Right renal cortex interstitium (tissue), 3 donors: ENCODE measurements around the gene SULT4A1. TPM values are rescaled to one million over a fixed set of nuclear protein-coding genes. Genes with fewer than 3 reads are reported as not detected.

Experiments
- DNase-seq, 3 donors: peaks; one replicate each; pipeline ENCODE4 v3.0.0-alpha.2; 2013; ENCODE audit warnings: low read depth in 3 of 3, low spot score in 2 of 3
- polyA plus RNA-seq, 3 donors: library from polyadenylated mRNA; unstranded; fragments of 120-200 nt; gene quantifications; one replicate each; pipeline ENCODE4 v1.2.1, GENCODE V29; 2013; ENCODE audit not compliant: insufficient read length in 3 of 3

SULT4A1 gene
- polyA plus RNA-seq, 3 donors: 1.9 to 2.9 (median 2.1) TPM

GRCh38 chr22:43846966-43847365 is 15.3 kb downstream of the SULT4A1 start:
- DNase-seq: no peak

DNA sequence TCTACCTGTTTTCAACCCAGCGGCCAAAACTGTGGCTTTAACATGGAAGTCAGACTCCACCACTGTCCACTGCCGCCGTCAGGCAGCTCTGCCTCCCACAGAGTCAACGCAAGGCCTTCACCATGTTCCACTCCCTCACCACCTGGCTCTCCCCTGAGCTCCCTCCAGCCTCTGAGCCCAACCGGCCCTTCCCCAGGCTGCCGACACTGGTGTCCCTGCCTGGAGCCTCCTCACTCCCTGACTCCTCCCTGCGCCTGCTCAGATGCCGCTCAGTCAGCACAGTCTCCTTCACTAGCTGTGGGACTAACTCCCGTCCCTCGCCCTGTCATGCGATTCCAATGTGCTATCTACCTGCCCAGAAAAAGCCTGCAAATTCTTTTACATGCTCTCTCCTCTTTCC is 16.3 kb downstream of the SULT4A1 start:
- no peak for DNase-seq

DNA sequence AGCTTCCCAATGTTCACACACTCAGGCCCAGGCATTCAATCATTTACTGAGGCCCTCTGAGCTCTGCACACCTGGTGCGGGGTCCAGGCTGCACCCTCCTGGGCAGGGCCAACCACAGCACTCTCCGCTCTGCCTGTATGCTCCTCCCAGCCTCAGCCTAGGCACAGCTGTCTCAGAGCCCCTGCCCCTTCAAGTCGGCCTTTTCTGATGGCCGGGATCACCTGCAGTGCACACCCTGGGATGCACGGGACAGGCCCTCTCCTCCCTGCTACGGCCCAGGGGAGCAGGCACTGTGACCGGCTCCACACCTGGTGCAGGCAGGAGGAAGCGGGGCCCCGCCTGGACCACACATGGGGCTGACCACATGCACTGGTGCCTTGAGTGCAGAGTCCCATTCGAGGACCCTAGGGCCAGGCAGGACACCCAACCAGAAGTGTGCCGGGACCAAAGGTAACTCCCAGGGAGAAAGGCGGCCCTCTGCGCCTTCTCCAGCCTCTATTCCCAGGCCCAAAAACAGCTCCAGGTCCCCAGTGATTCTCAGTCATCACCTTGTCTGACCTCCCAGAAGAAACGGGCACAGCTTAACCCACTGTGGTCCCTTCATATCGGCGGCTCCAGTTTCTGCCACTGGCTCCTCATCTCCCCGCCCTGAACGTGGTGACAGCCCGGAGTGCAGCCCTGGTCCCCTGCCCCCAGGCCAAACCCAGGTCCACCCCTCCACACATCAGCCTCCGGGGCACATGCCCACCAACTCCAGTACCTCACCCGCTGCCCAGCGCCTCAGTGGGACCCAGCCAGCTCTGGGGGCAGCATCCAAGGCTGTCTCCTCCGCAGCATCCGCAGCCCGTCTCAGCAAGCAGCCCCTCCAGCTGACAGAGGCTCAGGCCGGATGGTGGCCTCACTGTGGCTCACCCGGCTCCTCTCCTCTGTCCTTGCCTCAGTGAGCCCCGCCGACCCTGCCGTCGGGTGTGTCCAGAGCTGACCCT is 17.5 kb downstream of the SULT4A1 start:
- no peak for DNase-seq

DNA sequence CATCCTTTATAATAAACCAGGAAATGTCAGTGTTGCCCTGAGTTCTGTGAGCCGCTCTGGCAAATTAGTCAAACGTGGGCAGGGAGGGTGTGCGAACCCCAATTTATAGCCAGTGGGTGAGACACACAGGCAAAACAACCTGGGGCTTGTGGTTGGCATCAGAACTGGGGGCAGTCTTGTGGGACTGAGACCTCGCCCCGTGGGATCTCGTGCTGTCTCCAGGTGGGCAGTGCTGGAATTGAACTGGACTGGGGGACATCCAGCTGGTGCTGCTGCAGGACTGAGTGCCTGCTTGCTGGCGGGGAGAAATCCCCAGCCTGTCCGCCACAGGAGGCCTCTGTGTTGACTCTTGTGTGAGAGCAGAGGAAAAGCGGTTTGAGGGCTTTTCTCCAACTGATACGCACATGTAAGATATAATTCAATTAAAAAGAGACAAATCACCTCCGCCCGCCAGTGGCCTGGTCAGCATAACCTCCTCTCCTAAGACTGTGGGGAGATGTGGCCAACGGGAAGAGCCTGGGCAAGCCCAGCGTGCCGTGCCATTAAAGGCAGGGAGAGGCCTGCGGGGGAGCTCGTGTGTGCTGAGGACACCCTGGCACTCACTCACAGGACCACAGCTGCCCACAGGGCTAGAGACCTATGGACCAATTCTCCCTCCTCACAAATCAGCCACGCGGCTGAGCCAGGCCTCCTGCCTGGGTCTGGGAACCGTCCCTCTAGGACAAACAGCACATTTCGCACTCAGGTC is 18.4 kb downstream of the SULT4A1 start:
- DNase-seq: no peak

DNA sequence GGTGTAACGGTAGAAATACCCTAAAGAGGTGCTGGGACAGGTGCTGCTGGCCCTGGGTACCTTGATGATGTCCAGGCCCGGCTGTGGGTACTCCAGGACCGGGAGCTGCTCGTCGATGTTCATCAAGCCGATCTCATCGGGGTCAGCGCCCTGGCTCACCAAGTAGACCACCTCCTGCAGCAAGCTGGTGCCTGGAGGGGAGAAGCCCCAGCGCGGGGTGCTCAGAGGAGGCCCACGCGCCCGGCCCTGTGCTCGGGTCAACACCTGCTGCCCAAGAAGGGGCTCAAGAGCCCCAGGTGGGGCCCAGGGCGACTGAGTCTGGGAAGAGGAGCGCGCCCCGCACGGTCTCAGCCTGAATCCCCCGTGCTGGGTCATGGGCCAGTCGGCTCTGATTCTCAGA is 20.6 kb downstream of the SULT4A1 start:
- no peak for DNase-seq

DNA sequence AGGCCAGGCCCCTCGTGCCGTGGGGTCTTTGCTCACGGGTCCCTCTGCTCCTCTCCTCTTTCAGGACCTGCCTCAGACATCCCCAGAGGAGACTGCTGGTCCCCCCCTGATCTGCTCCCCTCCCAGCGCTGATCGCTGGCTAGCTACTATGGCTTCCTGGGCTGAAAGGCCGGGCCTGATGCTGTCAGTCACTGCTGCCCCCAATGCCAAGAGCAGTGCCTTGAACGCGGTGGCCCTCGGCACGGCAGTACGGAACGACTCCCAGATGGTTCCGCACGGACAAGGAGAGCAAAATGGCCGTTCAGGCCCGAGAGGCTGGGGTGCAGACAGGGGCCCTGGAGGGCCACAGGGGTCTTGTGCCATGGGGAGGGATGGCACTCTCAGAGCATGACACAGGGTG is 21.5 kb downstream of the SULT4A1 start:
- DNase-seq: no peak

DNA sequence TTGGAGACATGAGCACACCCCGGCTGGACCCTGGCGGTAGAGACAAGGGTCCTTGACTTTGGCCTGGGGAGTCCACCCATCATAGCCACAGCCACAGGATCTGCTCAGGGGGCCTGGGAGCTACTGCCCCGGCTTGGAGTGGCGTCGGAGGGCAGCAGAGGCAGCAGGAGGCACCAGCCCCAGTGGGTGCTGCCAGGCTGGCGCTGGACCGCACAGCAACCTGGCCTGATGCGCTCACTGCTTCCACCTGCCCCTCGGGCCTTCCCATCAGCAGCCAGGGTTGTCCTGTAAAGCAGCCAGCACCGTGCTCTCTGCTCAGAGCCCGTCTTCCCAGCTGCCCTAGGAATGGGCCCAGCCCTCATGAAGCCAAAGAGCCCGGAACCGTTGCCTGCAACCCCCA is 21.9 kb downstream of the SULT4A1 start:
- DNase-seq: no peak

GRCh38 chr22:43839781-43840180 is 22.5 kb downstream of the SULT4A1 start:
- no peak for DNase-seq

DNA sequence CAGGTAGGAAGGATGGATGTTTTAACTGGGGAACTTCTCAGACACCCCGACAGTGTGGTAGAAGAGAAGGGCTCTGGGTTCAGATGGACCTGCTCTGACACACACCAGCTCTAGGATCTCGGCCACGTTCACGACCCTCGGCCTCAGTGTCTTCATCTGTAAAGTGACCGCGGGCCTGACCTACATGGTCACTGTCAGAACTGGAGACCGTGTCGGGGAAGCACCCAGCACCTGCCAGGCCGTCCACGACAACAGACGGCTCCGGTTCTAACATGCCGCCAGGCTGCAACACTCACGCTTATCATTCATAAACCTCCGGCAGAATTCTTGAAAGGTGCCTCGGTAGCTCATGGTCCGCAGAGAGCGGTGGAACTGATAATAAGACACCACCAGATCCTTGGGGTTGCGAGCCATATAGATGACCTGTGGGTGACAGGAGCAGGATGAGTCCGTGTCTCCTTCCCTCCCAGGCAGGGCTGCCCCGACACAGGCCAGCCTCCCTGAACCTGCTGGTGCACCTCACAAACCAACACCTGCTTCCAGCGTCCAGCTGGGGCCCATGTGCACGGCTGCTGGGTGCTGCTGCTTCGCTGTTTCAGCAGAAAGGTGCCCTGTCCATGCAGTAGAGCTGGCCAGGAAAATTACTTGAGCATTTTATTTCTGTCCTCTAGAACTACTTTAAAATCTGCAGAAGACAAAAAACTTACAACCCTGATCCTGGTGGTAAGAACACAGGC is 23.6 kb downstream of the SULT4A1 start:
- DNase-seq: no peak

- no peak for DNase-seq
Measured at GRCh38 chr22:43838161-43838560, 24.2 kb downstream of the SULT4A1 start.

- no peak for DNase-seq
Measured at GRCh38 chr22:43837666-43838065, 24.6 kb downstream of the SULT4A1 start.

GRCh38 chr22:43835736-43836135 is 26.6 kb downstream of the SULT4A1 start:
- DNase-seq: no peak

GRCh38 chr22:43835166-43835565 is 27.1 kb downstream of the SULT4A1 start:
- DNase-seq: no peak

DNA sequence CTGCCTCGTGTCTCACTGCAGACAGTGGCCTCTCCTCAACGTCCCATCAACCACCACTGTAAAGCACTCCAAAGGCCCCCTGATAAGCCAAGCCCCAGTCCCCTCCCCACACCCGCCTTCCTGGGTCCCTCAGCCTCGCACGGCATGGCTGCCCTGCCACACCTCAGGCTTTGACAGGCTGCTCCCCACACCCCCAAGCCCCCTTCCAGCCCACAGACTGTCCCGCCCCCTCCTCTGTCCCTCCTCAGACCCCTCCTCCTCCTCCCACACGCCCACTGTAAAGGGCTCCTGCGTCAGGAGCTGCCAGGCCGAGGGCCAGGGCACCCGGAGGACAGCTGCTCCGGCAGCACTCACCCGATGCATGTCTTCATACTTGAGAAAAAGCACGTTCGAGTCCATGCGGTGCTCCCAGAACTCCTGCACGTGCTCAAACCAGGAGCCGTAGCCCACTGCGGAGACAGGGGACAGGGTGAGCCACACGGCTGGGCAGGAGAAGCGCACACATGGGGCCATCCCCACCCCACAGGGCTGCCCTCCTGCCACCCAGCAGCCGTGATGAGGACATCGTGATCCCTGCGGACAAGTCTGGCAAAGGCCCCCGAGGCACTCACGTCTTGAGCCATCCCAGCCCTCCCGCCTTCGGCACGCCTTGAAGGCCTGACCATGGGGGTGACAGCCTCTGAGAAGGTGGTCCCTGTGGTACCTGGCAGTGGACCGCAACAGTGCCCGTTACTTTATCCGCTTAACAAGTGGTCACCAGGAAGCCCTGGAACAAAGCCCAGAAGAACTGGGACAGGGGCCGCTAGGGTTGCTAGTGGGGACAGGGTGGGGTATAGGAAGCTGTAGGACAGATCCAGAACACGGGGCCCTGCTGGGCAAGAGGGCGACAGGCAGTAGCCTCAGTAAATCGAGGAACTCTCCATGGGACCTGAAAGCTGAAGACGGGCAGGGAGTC is 28.8 kb downstream of the SULT4A1 start:
- DNase-seq: no peak

GRCh38 chr22:43832393-43833265 is 29.7 kb downstream of the SULT4A1 start:
- DNase-seq: no peak

DNA sequence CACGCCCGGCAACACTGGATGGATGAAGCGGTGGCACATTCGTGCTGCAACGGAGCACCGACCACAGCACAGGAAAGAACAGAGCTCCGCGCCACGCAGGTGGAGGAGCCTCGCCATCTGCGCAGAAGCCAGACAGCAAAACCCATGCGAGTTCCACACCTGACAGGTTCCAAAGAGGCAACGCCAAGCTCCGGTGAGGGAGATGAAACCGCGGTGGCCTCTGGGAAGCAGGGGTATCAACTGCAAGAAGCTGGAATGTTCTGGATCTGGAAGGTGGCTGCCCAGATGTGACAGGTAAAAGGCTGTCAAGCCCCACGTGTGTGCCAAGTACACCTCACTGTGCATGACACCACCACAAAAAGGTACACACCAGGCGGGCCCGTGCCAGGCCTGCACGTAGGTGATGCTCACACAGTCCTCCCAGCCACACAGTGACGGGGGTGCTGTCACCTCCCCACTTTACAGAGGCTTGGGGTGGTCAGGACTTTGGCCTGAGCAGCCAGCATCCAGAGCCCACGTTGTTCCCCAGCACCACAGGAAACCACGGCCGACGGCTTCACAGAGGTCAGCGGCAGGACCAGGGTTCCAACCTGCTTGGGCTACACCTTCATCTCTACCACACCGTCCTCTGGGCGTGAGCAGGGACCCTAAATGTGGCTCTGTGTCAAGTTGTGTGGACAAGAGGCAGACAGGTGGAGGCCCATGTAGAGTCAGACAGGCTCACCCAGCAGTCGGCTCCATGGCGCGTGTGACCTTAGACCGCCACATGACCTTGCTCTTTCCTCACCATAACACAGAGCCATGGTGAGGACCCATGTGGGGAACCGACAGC is 30.5 kb downstream of the SULT4A1 start:
- no peak for DNase-seq

- no peak for DNase-seq
Measured at GRCh38 chr22:43830931-43831560, 31.3 kb downstream of the SULT4A1 start.
